Medulla oblongata (tissue), 1 donor: ENCODE data around the gene IPP.
"Not testable (repeated sequence)": the region's sequence is repeated elsewhere in the genome, so short reads cannot be mapped to it uniquely, and the experiment has no call there.

Experiments
- DNase-seq: peaks from one replicate; pipeline ENCODE4 v3.0.0-alpha.2; 2015; ENCODE audit errors: extremely low spot score

Gene IPP

GRCh38 chr1:45739641-45740156 is 10.8 kb downstream of the IPP start:
- not testable (repeated sequence) for DNase-seq

- DNase-seq = no peak
Measured at GRCh38 chr1:45739137-45739536, 11.3 kb downstream of the IPP start.

- DNase-seq = no peak
Measured at GRCh38 chr1:45730780-45731319, 19.6 kb downstream of the IPP start.

DNA sequence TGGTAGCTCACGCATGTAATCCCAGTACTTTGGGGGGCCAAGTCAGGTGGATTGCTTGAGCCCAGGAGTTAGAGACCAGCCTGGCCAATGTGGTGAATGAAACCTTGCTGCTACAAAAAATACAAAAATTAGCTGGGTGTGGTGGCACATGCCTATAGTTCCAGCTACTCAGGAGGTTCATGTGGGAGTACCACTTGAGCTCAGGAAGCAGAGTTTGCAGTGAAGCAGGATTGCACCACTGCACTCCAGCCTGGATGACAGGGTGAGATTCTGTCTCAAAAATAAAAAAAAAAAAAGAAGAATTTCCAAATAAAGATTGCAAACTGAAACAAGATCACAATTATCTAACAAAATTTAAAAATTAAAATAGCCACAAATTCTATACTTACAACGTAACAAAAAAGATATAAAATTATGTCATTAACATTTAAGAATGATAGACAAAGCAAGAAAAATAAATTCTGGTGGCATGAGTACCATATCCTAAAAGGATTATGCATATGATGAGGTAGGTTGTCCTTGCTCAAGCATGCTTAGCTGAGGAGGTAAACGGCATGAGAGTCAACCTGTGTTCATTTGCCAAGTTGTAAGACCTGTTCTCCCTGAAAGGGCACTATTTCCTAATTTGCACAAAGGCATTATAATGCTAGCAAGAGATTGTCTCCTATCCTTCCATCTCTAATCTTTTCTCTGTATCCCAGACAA is 20.2 kb downstream of the IPP start:
- DNase-seq = no peak

DNA sequence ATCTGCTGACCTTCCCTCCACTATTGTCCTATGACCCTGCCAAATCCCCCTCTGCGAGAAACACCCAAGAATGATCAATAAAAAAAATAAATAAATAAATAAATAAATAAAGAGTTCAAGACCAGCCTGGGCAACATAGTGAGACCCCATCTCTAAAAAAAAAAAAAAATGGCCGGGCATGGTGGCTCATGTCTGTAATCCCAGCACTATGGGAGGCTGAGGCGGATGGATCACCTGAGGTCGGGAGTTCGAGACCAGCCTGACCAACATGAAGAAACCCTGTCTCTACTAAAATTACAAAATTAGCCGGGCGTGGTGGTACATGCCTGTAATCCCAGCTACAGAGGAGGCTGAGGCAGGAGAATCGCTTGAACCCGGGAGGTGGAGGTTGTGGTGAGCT is 24.4 kb downstream of the IPP start:
- not testable (repeated sequence) for DNase-seq

- no peak for DNase-seq
Measured at GRCh38 chr1:45723248-45723930, 27.1 kb downstream of the IPP start.

DNA sequence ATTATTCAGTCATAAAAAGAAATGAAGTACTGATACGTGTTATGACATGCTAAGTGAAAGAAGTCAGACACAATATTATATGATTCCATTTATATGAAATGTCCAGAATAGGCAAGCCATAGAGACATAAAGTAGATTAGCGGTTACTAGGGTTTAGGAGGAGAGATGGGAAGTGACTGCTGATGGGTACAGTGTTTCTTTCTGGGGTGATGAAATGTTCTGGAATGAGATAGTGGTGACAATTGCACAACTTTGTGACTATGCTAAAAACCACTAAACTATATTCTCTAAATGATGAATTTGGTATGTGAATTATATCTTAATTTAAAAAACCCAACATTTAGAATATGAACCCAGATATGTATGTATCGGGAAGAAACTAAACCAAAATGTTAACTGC is 27.6 kb downstream of the IPP start:
- DNase-seq = no peak

GRCh38 chr1:45721207-45721606 is 29.2 kb downstream of the IPP start:
- DNase-seq = no peak

GRCh38 chr1:45718289-45718688 is 32.2 kb downstream of the IPP start:
- DNase-seq = no peak

DNA sequence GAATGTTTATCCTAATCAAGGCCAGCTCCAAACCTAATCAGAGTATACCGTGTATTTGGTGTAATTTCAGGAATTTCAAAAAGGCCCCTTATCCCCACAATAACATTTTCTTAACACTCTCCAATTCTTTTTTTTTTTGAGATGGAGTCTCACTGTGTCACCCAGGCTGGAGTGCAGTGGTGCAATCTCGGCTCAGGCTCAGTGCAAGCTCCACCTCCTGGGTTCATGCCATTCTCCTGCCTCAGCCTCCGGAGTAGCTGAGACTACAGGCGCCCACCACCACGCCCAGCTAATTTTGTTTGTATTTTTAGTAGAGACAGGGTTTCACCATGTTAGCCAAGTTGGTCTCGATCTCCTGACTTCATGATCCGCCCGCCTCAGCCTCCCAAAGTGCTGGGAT is 33.1 kb downstream of the IPP start:
- not testable (repeated sequence) for DNase-seq

- DNase-seq = no peak
Measured at GRCh38 chr1:45716700-45717099, 33.8 kb downstream of the IPP start.

- no peak for DNase-seq
Measured at GRCh38 chr1:45713711-45714110, 36.7 kb downstream of the IPP start.

GRCh38 chr1:45704637-45705036 is 45.8 kb downstream of the IPP start:
- DNase-seq = no peak

DNA sequence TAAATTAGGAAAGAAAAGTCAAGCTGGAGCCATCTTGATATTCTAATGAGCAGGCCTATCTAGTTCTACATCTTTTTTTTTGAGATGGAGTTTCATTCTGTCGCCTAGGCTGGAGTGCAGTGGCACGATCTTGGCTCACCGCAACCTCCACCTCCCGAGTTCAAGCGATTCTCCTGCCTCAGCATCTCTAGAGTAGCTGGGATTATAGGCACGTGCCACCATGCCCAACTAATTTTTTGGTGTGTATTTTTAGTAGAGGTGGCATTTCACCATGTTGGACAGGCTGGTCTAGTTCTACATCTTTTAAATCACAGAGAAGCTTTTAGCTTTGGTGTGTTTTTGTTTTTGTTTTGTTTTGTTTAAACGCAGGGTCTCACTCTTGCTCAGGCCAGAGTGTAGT is 55.6 kb downstream of the IPP start:
- DNase-seq = no peak

DNA sequence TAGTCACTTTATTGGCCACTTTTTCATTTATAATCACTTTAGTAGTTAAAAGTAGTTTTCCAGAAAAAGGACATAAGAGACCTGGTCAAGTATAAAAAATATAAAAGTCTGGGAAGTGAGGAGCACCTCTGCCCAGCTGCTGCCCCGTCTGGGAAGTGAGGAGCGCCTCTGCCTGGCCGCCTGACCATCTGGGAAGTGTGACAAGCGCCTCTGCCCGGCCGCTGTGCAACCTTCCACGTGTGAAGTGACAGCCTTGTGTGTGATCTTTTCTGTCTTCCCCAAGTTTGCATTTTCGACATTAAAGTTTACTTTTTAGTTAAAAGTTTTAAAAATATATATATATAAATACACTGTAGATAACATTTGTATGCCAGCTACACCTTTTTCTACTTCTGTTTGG is 56.6 kb downstream of the IPP start:
- not testable (repeated sequence) for DNase-seq

DNA sequence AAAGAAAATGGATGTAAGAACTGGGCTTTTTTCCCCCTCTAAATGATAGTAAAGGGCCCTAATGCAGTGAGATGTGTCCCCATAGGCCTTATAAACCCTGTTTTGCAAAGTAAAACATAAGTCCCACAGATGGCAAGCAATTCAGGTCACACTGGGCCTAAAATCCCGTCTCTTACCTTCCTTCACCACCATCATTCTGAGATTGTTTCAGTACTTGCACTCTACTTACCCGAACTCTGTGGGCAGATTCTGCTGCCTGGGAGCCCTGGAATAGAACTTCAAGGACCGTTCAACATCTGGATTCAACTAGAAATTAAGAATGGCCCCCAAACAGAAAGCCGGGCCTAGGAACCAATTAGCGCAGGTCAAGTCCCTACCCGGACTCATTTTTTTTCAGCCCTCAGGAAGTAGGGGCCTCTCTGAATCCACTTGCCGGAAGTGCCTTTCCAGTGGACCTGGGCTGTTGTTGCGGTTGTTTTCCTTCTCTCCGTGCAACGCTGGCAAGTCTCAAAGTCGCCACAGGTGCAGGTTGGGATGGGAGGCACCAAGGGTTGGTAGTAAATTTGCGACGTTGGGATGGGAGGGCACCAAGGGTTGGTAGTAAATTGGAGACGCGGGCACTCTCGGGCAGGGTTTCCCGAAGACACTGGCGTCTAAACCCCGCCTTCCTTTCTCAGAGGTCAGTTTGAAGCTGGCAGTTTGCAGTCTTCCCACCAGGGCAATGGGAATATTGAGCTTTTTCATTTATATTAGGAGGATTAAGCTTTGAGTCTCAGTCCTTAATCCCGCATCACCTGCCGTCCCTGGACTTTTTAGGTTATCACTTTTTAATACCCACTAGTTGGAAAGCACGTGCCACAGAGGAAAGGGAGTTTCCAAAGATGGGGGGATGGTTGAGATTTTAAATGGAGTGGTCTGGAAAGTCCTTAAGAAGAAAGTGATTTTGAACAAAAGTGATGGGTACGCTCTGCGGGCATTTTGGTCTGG is 62.4 kb downstream of the IPP start, which contains the start of gene TMEM69:
Gene TMEM69, plus strand, starts transcription at position 428 of the 987 bp plus-strand sequence. CDS start 2,888 bp downstream, outside the sequence.
- DNase-seq = peak; percentile 92

- peak; percentile 99 for DNase-seq
Measured at GRCh38 chr1:45687014-45687753, 63.3 kb downstream of the IPP start.

DNA sequence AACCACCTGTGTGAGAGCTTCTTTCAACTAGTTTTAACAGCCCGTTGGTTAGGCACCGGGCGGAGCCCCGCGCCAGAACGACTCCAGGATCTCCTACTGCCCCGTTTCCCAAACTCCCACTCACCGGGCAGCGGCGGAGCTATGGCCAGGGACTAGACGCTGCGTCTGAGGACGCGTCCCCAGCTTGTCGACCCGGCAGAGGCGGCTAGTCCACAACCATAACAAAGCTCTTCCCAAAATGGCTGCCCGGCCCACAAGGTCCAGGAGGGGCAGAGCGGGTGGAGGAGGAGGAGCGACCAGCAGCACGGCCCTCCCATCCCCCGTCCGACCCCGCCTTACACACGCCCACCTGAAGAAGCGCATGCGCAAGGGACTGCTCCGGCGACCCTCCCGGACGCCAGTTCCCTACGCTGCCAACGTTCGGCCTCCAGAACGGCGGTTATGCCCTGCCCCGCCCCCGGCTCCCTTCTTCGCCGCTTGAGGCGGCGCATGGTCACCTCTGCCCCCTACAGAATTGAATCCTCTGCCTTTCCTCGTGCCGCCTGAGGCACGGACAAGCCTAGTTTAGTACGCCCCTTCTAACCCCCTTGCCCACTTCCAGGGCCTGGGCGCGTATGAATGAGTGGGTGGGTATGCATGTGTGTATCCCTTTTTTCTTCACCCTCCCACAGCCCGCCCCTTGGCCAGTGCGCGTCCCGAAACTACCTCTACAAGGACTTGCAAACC is 64.0 kb downstream of the IPP start, which contains the start of gene GPBP1L1:
Gene GPBP1L1, minus strand, starts transcription at position 246 of the 726 bp plus-strand sequence. CDS start 27,446 bp downstream, outside the sequence.
- DNase-seq = peak; percentile 98

DNA sequence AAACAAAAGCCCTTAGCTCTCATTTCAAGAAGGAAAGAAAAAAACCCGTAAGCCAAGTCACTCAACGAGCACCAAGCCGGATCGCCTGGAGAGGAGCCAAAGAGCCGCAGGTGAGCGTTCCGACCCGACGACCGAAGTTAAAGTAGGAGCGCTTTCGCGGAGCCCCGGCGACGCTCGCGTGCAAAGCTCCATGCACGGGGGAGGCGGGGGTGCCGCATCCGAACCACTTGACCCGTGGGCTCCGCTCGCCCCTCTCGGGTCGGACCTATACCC is 64.5 kb downstream of the IPP start:
- peak; percentile 74 for DNase-seq

DNA sequence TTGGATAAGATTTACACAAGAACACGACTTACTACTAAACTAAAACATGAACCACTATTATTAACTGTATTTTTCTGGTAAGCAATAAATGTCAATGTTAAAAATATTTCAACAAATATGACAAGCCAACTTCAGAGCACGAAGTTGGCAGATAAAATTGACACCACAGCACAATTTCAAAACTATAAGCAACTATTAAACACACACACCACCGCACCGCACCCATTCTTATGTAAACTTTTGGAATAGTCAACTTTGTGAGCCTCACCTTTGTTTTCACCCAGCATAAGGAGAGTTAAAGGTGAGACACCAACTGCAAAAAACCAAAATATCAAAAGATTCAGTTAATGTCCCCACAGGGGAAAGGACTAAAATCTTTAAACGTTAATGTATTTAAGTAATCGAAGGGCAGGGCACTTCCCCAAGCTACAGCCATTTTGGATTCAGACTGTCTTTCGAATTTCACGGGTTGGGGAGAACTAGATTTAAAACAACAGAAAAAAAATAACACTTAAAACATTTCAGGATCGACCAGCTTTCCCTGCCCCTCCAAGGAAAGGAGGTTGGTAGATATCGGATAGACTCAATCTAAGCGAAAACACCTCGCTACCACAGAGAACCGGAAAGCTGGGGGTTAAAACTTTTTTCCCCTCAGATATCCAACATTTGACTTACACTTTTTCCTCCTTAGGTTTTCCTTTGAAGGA is 65.0 kb downstream of the IPP start:
- DNase-seq = no peak
